Measurements from ENCODE around the gene B3GAT1.
"Not testable (repeated sequence)": the region's sequence is repeated elsewhere in the genome, so short reads cannot be mapped to it uniquely, and the experiment has no call there.

Gene B3GAT1

GRCh38 chr11:134350381-134350780, 61.7 kb downstream of the B3GAT1 start:
- no peak for DNase-seq

- no peak for DNase-seq
These were observed 62.2 kb downstream of the B3GAT1 start for GRCh38 chr11:134349802-134350355.

- DNase-seq: no peak
These were observed 62.8 kb downstream of the B3GAT1 start for GRCh38 chr11:134349109-134349801.

- no peak for DNase-seq
These were observed 64.6 kb downstream of the B3GAT1 start for GRCh38 chr11:134347441-134347840.

- DNase-seq: no peak
These were observed 65.1 kb downstream of the B3GAT1 start for GRCh38 chr11:134346976-134347350.

DNA sequence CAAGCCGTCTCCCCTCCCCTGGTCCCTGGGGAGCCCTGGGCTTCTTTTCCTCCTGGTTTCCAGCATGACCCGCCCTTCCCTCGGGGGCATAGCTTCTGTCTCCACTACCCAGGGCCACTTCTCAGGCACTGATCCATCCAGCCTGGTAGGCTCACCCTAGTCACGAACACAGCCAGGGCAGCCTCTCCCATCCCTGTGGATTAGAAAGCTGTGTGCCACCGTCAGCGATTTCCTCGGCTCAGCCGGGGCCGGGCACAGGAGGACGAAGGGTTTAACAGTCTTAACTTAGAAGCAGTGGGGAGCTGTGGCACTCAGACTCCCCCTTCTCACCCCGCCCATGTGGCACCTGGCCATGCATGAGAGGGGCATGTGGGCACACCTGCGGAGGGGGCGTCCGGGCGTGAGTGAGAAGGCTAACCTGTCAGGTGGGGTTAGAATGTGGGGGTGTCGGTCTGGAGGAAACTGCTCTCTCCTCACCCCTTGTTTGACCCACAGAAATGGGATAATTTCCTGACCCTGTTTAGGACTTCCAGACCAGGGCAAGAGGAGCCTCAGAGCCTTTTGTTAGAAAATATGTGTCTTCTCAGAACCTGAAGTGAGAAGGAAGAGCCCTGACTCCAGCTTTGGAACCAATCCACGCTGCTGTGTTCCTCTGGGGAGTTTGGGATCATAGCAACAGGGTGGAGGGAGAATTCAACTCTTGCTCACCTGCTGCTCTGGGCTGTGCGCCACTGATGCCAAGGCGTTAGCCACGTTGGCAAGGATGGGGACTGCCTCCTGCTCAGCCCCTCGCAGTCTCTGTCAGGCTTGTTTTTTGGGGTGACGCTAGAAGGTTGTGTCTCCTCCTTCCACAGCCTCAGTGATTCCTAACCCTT, 65.7 kb downstream of the B3GAT1 start:
- DNase-seq: no peak

GRCh38 chr11:134345237-134345550, 66.8 kb downstream of the B3GAT1 start:
- no peak for DNase-seq

GRCh38 chr11:134344497-134345236, 67.4 kb downstream of the B3GAT1 start:
- not testable (repeated sequence) for DNase-seq

GRCh38 chr11:134343646-134344045, 68.4 kb downstream of the B3GAT1 start:
- no peak for DNase-seq

DNA sequence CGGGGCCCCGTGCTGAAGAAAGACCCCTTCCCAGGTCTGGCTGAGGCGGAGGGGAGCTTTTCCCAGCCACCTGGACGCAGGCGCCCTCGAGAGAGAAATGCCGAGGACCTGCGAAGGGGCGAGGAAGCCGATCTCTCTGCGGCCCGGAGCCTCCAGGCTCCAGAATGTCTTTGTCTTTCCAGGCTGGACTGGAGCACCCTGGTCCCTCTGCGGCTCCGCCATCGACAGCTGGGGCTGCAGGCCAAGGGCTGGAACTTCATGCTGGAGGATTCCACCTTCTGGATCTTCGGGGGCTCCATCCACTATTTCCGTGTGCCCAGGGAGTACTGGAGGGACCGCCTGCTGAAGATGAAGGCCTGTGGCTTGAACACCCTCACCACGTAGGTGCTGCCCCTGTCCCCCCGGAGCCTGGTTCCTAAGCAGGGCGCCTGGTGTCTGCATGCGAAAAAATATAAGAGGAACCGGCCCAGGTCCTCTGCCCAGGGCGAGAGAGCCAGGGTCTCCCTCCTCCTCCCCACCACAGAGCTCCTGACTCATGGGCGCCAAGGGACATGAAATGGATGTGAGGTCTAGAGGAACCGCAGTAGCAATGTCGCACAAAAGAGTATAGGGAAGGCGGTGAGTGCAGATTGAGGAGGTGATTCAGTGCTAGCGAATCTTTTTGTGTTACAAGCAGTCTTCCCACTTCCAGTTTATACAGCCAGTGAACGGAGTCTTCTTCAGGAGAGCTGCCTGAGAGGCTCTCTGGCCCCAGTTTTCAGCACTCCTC, 69.3 kb downstream of the B3GAT1 start:
- no peak for DNase-seq

DNA sequence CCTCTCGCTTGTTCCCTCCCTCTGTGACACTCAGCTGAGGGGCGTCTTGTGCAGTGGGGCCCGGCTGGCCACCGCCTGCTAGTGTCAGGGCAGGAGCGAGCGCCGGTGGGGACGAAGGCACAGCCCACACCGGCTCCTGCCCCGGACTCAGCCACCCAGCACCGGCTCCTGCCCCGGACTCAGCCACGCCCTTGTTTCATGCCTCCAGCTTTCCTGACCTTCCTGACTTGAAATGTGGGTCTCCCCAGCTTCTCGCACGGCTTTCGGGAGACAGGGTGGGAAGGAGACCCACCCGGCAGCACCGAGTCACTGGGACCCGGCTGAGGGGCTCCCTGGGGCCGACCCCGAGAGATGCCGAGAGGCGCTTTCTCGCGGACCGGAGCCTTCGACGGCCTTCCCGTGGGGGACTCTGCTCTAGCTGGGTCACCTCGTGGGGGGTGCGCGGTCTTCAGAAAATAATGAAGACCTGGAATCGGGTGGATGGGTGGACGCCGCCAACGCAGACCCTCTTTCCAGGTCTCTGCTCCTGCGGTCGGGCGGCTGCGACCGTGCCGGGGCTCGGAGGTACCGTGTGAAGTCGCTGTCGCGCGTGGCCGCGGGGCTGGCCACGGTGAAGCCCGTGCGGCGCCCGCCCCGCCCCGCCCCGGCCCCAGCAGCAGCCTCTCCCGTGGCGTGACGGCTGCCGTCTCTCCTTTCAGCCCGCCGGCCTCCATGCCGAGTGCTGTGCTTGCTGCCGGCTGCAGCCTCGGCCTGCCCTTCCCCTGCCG, 70.1 kb downstream of the B3GAT1 start:
- no peak for DNase-seq

- DNase-seq: no peak
These were observed 71.6 kb downstream of the B3GAT1 start for GRCh38 chr11:134340354-134340964.

- DNase-seq: no peak
These were observed 72.3 kb downstream of the B3GAT1 start for GRCh38 chr11:134339756-134340155.

- DNase-seq: no peak
These were observed 73.4 kb downstream of the B3GAT1 start for GRCh38 chr11:134338654-134339053.

DNA sequence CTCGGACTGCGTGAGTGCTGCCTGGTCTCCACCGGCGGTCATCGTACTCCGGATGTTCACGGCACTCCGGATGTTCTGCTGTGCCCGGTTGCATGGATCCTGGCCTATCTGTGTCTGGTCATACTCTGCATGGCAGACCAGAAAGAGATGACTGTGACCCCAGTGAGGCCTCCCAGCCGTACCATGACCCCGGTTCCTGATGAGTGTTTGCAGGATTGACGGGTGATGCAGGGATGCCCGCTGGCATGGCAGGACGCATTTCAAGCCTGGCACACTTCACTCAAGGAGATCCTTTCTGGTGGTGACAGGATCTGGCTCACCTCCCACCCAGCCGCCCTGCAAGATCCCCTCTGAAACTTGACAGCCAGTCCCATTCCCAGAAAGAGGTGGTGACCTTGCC, 74.0 kb downstream of the B3GAT1 start:
- DNase-seq: no peak

DNA sequence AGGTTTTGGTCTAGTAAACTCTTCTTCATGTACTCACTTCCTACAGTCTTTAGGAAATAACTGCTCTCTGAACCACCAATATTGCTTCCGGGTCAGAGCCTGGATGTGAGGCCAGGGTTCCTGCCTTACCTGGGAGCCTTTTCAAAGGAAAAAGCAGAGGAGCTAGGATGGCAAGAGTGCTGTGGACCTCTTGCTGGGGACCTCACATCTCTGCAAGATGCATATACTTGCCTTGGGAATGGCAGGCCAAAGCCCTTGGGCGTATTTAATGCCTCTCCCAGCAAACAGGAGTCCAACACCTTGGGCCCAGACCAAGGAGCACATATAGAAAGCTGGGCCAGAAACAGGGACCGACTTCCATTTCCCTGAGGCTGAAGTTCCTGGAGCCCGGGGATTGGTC, 75.0 kb downstream of the B3GAT1 start:
- no peak for DNase-seq

- DNase-seq: no peak
These were observed 77.1 kb downstream of the B3GAT1 start for GRCh38 chr11:134334796-134335571.

DNA sequence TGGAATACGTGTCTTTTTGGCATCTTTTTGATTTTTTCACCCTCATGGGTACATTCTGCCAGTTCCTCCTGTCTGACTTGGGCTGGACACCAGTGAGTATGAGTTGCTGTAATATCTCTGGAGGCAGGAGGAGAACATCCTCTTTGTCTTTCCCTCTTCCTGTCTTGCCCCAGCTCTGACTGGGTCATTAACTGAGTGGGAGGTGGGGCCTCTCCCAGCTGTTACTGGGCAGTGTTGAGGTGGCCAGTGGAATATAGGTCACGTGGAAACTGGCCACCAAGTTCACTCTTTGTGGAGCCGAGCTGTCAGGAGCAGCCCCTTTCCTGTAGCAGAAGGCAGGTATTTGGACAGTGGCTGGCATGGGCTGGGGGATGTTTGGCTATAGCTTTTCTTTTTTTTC, 78.1 kb downstream of the B3GAT1 start:
- DNase-seq: no peak

GRCh38 chr11:134333312-134333711, 78.7 kb downstream of the B3GAT1 start:
- no peak for DNase-seq

DNA sequence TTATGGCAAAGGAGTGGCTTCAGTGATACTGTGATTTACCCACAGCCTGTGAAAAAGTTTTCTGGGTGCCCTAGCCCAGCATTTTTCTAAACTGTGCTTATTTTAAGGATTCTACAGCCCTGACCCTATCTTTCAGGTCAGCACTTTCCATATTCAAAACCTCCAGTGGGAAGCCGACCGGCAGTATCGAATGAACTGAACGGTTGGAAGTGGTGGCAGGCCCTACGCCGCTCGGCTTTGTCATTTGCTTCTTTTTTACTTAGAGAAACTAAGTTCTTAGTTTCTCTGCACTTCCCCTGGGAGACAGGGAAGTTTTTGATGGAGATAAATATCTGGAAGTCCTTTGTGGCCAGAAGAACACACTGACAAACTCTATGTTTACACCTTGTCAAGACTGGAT, 79.3 kb downstream of the B3GAT1 start:
- DNase-seq: no peak

GRCh38 chr11:134332189-134332631, 79.8 kb downstream of the B3GAT1 start:
- no peak for DNase-seq
